GM03348 (cell line): ENCODE data around the gene GNPTAB.
"Not testable (repeated sequence)": the region's sequence is repeated elsewhere in the genome, so short reads cannot be mapped to it uniquely, and the experiment has no call there.

ENCODE experiments used
- DNase-seq: peaks from one replicate; pipeline ENCODE4 v3.0.0; 2012; ENCODE audit warnings: low spot score

GNPTAB gene

GRCh38 chr12:101830367-101831325 lies at the start of gene GNPTAB:
Gene GNPTAB, minus strand, starts transcription at chr12:101830959. Its CDS starts 284 bp downstream, at chr12:101830675.
- peak; percentile 99 for DNase-seq

- DNase-seq: peak; percentile 18
Measured at GRCh38 chr12:101878243-101878821, 47.6 kb upstream of the GNPTAB start.

- peak; percentile 53 for DNase-seq
Measured at GRCh38 chr12:101877806-101878242, 47.1 kb upstream of the GNPTAB start.

DNA sequence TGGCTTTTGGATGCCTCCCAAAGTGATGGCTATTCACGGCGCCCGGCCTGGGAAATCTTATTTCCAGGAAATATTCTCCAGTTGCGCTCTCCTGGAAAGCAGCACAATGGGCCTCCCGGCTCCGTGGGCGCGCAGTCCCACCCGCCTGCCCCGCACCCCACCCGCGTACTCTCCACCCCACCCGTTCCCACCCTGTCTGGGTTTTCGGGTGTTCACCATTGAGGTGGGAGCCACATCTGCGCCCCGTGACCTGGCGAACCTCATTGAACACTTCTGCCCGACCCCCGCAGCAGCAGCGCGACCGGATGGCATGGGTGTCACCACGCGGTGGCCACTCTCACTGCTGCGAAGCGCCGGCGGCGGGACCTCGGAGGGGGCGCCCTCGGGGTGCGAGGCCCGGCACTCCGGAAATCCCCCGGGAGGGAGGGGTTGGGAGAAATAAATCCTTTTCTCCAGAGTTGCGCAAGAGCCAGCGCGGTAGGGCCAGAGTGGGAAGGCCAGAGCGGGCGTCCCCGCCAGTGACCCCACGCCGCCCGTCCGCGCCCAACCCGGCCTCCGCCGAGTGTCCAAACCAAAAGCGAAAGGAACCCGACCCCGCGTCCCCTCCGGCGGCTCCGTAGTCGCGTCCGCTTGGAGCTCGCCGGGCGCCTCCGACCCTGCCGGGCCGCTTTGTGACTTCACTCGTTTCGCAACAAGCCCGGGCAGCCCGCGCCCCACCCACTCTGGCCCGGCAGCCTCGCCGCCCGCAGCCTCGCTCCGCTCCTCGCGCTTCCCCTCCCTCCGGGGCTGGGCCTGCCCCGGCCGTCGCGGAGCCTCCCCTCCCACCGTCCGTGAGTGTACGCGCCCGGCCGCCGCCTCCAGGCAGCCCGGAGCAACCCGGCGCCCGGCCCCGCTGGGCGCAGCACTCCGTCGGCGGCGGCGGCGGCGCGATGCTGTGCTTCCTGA lies 46.4 kb upstream of the GNPTAB start, which contains the start of gene DRAM1:
TSS of gene DRAM1 (plus strand) at position 720 of the 945 bp plus-strand sequence. CDS start at position 930, 210 bp downstream.
- peak; percentile 97 for DNase-seq

GRCh38 chr12:101876322-101876860 lies 45.6 kb upstream of the GNPTAB start:
- DNase-seq: peak; percentile 18

DNA sequence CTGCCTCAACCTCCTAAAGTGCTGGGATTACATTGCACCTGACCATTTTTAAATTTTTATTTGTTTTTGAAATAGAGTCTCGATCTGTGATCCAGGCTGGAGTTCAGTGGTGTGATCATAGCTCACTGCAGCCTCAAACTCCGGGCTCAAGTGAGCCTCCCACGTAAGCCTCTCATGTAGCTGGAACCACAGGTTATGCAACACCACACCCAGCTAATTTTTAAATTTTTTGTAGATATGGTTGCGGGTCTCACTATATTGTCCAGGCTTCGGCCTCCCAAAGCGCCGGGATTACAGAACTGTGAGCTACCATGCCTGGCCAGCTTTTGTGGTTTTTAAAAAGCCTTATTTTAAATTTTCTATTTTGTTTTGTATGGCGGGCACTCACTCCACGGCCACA lies 44.4 kb upstream of the GNPTAB start:
- DNase-seq: no peak

- DNase-seq: no peak
Measured at GRCh38 chr12:101870925-101871324, 40.2 kb upstream of the GNPTAB start.

DNA sequence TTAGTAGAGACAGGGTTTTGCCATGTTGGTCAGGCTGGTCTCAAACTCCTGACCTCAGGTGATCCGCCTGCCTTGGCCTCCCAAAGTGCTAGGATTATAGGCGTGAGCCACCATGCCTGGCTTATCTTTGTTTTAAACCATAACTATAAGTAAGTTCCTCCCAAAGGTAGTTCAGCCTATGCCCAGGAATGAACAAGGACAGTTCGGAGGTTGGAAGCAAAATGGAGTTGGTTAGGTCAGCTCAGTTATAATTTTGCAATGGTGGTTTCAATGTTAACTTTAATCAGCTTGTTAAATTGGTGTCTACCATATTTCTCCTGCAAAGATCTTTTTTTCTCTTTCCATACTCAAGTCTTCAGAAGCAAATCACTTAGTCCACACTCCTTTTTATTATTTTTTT lies 36.9 kb upstream of the GNPTAB start:
- DNase-seq: not testable (repeated sequence)

GRCh38 chr12:101866615-101867373 lies 36.0 kb upstream of the GNPTAB start:
- DNase-seq: no peak

DNA sequence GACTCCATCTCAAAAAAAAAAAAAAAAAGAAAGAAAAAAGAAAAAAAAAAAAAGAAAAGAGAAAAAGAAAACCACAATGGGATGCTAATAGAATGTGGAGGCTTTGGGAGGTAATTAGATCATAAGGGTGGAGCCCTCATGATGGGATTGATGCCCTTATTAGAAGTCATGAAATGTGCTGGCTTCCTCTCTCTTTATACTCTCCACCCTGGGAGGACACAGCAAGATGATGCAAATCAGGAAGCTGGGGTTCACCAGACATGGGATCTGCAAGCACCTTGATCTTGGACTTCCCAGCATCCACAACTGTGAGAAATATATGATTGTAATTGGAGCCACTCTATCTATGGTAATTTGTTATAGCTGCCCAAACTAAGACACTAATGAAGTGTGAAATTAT lies 33.2 kb upstream of the GNPTAB start:
- peak; percentile 37 for DNase-seq

- peak; percentile 26 for DNase-seq
Measured at GRCh38 chr12:101862245-101862644, 31.5 kb upstream of the GNPTAB start.

DNA sequence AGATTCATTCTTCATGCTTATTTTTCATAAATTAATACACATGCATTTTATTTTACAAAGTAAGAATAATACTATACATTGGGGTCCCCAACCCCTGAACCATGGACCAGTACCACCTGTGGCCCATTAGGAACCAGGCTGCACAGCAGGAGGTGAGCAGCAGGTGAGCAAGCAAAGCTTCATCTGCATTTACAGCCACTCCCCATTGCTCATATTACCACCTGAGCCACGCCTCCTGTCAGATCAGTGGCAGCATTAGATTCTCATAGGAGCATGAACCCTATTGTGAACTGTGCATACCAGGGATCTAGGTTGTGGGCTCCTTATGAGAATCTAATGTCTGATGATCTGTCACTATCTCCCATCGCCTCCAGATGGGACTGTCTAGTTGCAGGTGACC lies 30.9 kb upstream of the GNPTAB start:
- DNase-seq: not testable (repeated sequence)

DNA sequence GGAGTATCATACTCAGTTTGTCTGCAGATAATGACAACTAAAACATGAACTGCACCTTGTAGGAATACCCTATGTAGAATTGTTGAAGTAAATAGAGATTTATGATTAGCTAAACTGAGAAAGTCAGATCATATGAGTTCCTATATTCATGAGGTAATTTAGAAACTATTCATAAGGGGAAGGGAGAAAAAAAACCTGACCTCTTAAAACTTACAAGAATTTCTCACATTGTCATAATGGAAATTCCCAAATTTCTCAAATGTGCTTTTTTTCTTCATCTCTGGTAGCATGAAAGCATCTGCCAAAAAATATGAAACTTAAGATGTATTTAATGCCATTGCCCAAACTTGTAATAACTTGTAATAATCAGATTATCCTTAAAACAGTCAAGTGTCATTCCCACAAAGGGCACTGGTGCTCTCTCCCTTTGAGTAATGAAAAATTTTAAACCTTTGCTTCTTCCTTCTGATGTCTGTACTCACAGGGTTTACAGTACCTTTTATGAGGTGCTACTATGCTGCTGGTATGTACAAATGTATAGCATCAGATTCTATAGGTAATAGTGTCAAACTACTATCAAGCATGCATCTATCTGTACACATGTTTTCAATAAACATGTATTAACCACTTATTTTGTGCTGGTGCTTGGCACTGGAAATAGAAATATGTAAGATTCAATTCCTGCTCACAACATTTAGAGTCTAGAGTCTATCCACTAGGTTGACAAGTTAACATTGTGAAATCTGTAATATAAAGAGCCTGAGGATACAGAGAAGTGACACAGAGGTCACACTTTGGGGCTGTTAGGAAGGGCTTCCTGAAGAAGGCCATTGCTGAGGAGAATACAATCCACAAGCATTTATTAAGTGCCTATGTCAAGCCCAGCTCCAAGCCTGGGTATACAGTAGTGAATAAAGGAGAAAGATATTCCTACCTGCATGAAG lies 29.2 kb upstream of the GNPTAB start:
- DNase-seq: peak; percentile 37

GRCh38 chr12:101858361-101858760 lies 27.6 kb upstream of the GNPTAB start:
- DNase-seq: no peak

DNA sequence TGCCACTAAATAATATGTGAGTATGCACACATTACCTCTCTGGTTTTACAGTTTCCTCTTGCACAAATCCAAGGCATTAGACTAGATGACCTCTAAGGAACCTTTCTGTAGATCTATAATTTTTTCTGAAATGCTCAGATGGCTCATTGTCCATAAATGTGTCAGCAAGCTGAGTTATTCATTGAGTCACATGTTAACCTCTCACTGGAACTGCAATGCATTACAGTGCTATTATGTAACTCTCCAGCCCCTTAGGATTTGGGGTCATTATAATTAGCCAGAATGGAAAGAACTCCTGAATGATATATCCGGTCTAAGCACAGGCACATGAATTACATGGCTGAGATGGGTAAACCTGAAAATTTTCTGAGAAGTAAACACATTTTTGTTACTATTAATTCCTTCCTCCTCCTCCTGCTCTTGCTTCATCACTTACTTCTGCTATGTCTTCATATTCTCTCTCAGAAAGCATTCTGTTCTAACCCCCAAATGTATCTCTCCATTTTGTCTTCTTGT lies 26.3 kb upstream of the GNPTAB start:
- DNase-seq: peak; percentile 79

DNA sequence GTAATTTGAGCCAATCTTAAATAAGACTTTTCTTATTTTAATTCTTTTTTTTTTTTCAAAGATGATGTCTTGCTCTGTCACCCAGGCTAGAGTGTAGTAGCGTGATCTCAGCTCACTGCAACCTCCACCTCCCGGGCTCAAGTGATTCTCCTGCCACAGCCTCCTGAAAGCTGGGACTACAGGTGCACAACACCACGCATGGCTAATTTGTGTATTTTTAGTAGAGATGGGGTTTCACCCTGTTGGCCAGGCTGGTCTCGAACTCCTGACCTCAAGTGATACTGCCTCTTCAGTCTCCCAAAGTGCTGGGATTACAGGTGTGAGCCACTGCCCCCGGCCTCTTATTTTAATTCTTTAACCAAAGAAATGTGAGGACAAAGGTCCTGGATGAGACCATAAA lies 25.9 kb upstream of the GNPTAB start:
- DNase-seq: not testable (repeated sequence)

DNA sequence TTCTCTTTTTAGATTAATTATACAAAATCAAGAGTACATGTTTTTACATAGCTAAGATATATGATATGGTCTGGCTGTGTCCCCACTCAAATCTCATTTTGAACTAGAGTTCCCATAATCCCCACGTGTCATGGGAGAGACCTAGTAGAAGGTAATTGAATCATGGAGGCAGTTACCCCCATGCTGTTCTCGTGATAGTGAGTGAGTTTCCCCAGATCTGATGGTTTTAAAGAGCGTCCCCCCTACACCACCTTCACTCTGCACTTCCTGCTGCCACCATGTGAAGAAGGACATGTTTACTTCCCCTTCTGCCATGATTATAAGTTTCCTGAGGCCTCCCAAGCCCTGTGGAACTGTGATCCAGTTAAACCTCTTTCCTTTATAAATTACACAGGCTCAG lies 25.2 kb upstream of the GNPTAB start:
- DNase-seq: no peak

DNA sequence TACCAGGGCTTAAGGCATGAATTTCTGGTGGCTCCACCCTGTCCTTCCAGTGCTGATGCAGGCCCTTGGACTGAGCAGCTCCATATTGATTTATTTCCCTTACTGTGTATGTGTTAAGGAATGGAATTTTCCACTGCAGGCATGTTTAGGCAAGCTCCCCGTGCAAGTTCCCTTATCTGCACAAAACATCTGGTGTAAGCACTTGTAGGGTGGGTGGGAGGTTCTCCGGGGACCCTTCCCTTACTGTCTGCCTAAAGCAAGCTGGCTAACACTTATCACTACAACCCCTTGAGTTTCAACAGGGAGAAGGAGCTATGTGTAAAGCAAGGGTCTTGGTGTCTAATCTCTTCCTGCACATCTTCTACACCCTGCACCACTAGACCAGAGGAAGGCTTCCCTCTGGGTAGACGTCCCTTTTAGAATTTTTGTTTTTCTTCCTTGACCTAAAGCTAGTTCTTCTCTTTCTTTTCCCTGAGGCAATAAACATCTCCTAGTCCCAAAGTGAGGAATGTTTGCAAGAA lies 24.7 kb upstream of the GNPTAB start:
- no peak for DNase-seq

- DNase-seq: no peak
Measured at GRCh38 chr12:101854747-101855146, 24.0 kb upstream of the GNPTAB start.
